ENCODE measurements around the gene APOB.
A peak's percentile ranks its signal among the peaks of the same experiment; 100 is the strongest.

Gene APOB

DNA sequence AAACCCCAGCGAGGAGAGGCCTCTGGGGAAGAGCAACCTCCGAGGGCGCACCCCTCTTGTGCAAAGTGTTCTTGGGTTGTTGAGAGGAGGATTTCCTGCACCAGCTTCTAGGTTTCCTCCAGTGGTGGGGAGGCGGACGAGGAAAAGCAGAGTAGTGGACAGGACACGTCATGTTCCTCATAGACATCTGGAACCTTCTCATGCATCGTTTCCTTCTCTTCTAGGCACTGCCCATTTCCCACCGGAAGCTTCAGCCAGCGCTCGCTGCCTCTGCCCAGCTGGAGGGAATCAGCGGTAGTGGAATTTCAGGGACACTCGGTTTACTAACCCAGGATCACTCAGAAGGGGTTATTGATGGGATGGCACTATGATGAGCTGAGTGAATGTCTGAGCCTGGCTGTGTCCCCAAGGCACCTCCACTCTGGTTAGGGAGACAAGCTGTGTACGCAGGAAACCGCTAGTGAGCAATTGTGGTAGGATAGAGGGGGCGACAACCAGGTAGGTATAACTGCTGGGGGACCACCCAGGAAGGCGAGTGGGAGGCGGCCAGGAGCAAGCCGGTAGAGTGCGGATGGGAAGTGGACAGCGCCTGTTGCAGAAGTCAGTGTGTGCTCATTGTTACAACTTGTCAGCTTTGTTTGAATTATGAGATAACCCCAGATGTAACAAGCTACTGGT is 960 bp upstream of the APOB start:
- Histone ChIP-seq H3K4me2 (no peak overlapping the region), H3K36me3 (ENCODE audit: insufficient read depth) (no peaks in the 10 kb centered on the region), H3K4me3 (IDR thresholded peaks at IDR 0.05; ENCODE audit: insufficient read depth, low read depth, low read length) (no peak overlapping the region), H4K20me1 (ENCODE audit: insufficient read depth) (no peaks in the 10 kb centered on the region), H2AFZ (ENCODE audit: low read depth) (no peak overlapping the region), H3K79me2 (ENCODE audit: insufficient read depth, low read depth) (no peaks in the 10 kb centered on the region), H3K4me1 (ENCODE audit: low read depth, poor library complexity, severe bottlenecking) (no peaks in the 10 kb centered on the region), H3K27ac (no peak overlapping the region), H3K27me3 (ENCODE audit: insufficient read depth, low read depth) (no peaks in the 10 kb centered on the region), H3K9ac (no peak overlapping the region)
- TF ChIP-seq, protein P1, sequence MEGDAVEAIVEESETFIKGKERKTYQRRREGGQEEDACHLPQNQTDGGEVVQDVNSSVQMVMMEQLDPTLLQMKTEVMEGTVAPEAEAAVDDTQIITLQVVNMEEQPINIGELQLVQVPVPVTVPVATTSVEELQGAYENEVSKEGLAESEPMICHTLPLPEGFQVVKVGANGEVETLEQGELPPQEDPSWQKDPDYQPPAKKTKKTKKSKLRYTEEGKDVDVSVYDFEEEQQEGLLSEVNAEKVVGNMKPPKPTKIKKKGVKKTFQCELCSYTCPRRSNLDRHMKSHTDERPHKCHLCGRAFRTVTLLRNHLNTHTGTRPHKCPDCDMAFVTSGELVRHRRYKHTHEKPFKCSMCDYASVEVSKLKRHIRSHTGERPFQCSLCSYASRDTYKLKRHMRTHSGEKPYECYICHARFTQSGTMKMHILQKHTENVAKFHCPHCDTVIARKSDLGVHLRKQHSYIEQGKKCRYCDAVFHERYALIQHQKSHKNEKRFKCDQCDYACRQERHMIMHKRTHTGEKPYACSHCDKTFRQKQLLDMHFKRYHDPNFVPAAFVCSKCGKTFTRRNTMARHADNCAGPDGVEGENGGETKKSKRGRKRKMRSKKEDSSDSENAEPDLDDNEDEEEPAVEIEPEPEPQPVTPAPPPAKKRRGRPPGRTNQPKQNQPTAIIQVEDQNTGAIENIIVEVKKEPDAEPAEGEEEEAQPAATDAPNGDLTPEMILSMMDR (conservative IDR thresholded peaks at IDR 0.05; ENCODE audit: low read depth, low read length), result no peak

DNA sequence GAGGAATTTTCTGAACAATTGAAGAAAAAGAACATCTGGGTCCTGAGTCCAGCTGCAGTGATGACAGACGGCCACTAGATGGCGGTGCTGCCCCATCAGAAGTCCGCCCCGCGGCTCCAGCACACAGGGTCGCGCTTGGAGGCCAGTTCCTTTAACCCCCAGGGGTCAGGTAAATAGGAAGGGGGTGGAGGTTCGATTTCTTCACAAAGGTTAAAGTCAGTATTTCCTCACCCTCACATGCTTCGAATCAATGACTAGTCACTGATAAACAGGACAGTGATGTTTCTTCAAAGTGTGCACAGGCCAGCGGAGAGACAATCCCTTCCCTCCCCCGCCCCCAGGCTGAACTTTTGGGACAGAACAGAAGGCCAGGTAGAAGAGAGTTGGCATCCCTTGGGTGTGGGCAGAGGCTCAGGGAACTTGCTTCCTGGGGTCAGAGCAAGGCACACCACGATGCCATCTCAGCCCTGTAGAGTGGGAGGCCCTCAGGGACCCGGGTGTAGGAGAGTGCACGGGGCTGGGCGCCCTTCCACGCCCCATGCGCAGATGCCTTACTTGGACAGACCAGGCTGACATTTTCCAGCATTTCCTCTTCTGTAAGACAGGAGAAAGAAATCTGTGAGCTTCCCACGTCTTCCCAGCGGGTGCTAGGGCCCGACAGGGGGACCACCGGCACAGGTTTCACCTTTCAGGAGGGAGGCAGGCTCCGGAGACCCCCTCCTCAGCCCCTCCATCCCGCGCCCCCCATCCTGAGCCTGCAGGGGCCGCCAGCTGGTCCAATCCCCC is 722 bp downstream of the APOB start:
- no peak overlapping the region for H3K4me3 ChIP-seq (IDR thresholded peaks at IDR 0.05; ENCODE audit: insufficient read depth, low read depth, low read length)
- H3K27me3 ChIP-seq (ENCODE audit: insufficient read depth, low read depth), result no peaks in the 10 kb centered on the region
- H2AFZ ChIP-seq (ENCODE audit: low read depth), result peak overlapping the region; percentile 50
- no peak overlapping the region for H3K27ac ChIP-seq
- H3K36me3 ChIP-seq (ENCODE audit: insufficient read depth), result no peaks in the 10 kb centered on the region
- H3K4me2 ChIP-seq, result no peak overlapping the region
- TF ChIP-seq, protein P1 (conservative IDR thresholded peaks at IDR 0.05; ENCODE audit: low read depth, low read length), result peak; percentile 99
- H3K4me1 ChIP-seq (ENCODE audit: low read depth, poor library complexity, severe bottlenecking), result no peaks in the 10 kb centered on the region
- H3K9ac ChIP-seq, result no peak overlapping the region
- H4K20me1 ChIP-seq (ENCODE audit: insufficient read depth), result no peaks in the 10 kb centered on the region
- H3K79me2 ChIP-seq (ENCODE audit: insufficient read depth, low read depth), result no peaks in the 10 kb centered on the region

DNA sequence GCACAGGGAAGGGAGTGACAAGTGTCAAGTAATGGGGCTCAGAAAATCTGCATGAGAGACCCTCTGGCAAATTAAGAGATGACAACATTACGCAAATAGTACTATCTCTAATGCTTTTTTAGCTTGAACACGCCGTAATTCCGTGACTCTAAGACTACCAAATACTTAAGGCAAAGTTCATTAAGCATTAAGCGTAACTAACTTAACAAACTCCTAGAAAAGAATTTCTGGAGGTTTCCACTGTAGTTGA is 1.2 kb downstream of the APOB start:
- no peaks in the 10 kb centered on the region for H3K4me1 ChIP-seq (ENCODE audit: low read depth, poor library complexity, severe bottlenecking)
- no peaks in the 10 kb centered on the region for H3K79me2 ChIP-seq (ENCODE audit: insufficient read depth, low read depth)
- H2AFZ ChIP-seq (ENCODE audit: low read depth), result peak overlapping the region; percentile 50; the same call in 1 of the 2 replicates
- H3K36me3 ChIP-seq (ENCODE audit: insufficient read depth), result no peaks in the 10 kb centered on the region
- no peak overlapping the region for H3K9ac ChIP-seq
- H3K4me2 ChIP-seq, result no peak overlapping the region
- TF ChIP-seq, protein P1 (conservative IDR thresholded peaks at IDR 0.05; ENCODE audit: low read depth, low read length), result no peak
- H4K20me1 ChIP-seq (ENCODE audit: insufficient read depth), result no peaks in the 10 kb centered on the region
- H3K27me3 ChIP-seq (ENCODE audit: insufficient read depth, low read depth), result no peaks in the 10 kb centered on the region
- no peak overlapping the region for H3K4me3 ChIP-seq (IDR thresholded peaks at IDR 0.05; ENCODE audit: insufficient read depth, low read depth, low read length)
- no peak overlapping the region for H3K27ac ChIP-seq

DNA sequence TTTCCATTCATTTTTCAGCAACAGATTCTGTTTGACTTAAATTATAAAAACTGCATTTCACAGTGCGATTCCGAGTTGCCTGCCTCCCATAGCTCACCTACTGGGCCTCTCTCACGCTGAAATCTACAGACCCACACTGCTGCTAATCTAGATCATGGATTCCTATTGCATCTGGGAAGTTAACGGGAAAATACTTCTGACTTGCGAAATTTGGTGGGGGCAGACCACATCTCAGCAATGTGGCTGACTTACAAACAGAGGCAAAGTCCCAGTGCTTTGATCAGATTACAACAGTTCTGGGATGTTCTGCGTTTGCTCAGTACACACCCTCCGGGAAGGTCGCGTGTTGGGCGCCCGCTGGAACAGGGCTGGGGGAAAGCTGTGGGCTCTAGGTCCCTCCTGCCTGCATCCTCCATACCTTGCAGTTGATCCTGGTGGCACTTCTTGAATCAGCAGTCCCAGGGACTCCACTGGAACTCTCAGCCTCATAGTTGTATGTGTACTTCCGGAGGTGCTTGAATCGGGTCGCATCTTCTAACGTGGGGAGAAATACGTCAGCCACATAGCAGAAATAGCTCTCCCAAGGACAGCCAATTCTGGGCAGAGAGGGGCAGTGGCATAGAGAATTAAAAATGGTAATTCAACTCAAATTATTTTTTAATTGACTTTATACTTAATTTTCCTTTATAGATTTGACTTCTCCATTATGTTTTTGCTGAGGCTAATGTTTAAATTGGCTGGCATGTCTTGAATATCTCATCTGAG is 1.7 kb downstream of the APOB start:
- Histone ChIP-seq H3K9ac (no peak overlapping the region), H3K36me3 (ENCODE audit: insufficient read depth) (no peaks in the 10 kb centered on the region), H3K4me3 (IDR thresholded peaks at IDR 0.05; ENCODE audit: insufficient read depth, low read depth, low read length) (no peak overlapping the region), H2AFZ (ENCODE audit: low read depth) (no peak overlapping the region), H3K4me2 (no peak overlapping the region), H4K20me1 (ENCODE audit: insufficient read depth) (no peaks in the 10 kb centered on the region), H3K4me1 (ENCODE audit: low read depth, poor library complexity, severe bottlenecking) (no peaks in the 10 kb centered on the region), H3K27ac (no peak overlapping the region), H3K27me3 (ENCODE audit: insufficient read depth, low read depth) (no peaks in the 10 kb centered on the region), H3K79me2 (ENCODE audit: insufficient read depth, low read depth) (no peaks in the 10 kb centered on the region)
- TF ChIP-seq, protein P1 (conservative IDR thresholded peaks at IDR 0.05; ENCODE audit: low read depth, low read length), result no peak
